Body of pancreas (tissue), 4 donors: ENCODE results near the gene ERCC2. TPM values are rescaled to one million over a fixed set of nuclear protein-coding genes. Genes with fewer than 3 reads are reported as not detected.

Source experiments
- ATAC-seq: fragments of 150-250 bp; one replicate; pipeline ENCODE4 v1.9.1; 2016
- DNase-seq, 4 donors: peaks; one replicate each; pipeline ENCODE4 v3.0.0-alpha.2; 2019
- H3K27ac ChIP-seq, 4 donors: fragments of 200-600 bp; sonication (generic); 1 replicate in 3 of 4; 2 replicates in 1 of 4; pipeline versions ENCODE4 v1.5.1 to v1.6.1; 2016 to 2019; ENCODE audit warnings: mild to moderate bottlenecking in 1 of 4, mixed read lengths in 1 of 4, moderate library complexity in 1 of 4
- H3K27me3 ChIP-seq, 2 donors: fragments of 200-600 bp; sonication (generic); one replicate each; pipeline ENCODE4 v1.6.0; 2016; ENCODE audit warnings: mild to moderate bottlenecking in 1 of 2
- H3K36me3 ChIP-seq, 2 donors: fragments of 200-600 bp; sonication (generic); replicated peaks in 1 of 2; 2 replicates each; pipeline ENCODE4 v1.5.1; 2016; ENCODE audit warnings: low read depth in 2 of 2; ENCODE audit not compliant: insufficient read depth in 1 of 2
- H3K4me1 ChIP-seq: fragments of 200-600 bp; sonication (generic); one replicate; pipeline ENCODE4 v1.6.0; 2016
- H3K4me3 ChIP-seq, 2 donors: fragments of 200-600 bp; sonication (generic); 1 replicate in 1 of 2; 2 replicates in 1 of 2; pipeline ENCODE4 v1.5.1; 2016 to 2019
- H3K9me3 ChIP-seq, 3 donors: fragments of 200-600 bp; sonication (generic); 1 replicate in 2 of 3; 2 replicates in 1 of 3; pipeline ENCODE4 v1.5.1; 2016
- POLR2A ChIP-seq, 3 donors: fragments of 450-650 bp; IDR thresholded peaks; one replicate each; pipeline ENCODE4 v1.6.1; 2016; ENCODE audit warnings: antibody characterized with exemption in 3 of 3, mild to moderate bottlenecking in 2 of 3
- WGBS, 2 donors: methylation state at CpG; one replicate each; pipeline ENCODE4 v1.1.5; 2017; 5-methylcytosine and 5-hydroxymethylcytosine counted together
- intact Hi-C: fragments of 100-400 bp; cut with DNase I; formaldehyde crosslinking; loops from one replicate; pipeline ENCODE4 v1.15.1; 2023
- total RNA-seq, 2 donors: library from RNA; depleted of rRNA; stranded (reverse); fragments of >200 nt; gene quantifications; one replicate each; pipeline ENCODE4 v1.1.0, GENCODE V29; 2016
- TF ChIP-seq, protein P1 (sequence below), 7 experiments: fragments of 450-650 bp in 4 of 7; fragments of 200-600 bp in 3 of 7; sonication (generic) in 3 of 7; IDR thresholded peaks; one replicate each; pipeline ENCODE4 v1.5.1; 2016 to 2019; ENCODE audit warnings: antibody characterized with exemption in 7 of 7

The ERCC2 gene
- total RNA-seq, 2 donors from 2014 or later, result 7.8 to 29.3 TPM

DNA sequence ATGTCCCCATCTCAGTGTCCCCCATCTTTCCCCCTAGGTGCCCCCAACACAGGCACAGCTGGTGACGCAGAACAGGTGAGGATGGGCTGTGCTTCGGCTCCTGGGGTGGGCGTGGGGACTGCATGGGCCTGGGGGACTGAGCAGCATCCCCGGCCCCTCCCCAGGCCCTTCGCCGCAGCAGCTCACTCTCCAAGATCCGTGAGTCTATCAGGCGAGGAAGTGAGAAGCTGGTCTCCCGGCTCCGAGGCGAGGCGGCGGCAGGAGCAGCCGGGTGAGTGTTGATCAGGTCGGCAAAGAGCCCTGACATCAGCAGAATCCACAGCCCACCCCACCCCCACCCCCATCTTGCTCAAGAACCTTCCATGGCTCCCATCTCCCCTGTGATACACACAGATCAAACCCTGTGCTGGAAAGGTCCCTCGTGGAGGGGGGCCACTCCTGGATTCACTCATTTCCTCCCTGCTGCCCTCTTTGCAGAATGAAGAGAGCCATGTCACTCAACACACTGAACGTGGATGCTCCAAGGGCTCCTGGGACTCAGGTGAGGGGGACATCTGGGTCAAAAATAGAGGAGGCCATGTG, 19.8 kb downstream of the ERCC2 start:
- H3K27ac ChIP-seq, result no peak overlapping the region
- no peak overlapping the region for H3K4me3 ChIP-seq
- intact Hi-C loops, result no loop called here
- H3K4me1 ChIP-seq, result no peaks in the 10 kb centered on the region
- TF ChIP-seq, protein P1, sequence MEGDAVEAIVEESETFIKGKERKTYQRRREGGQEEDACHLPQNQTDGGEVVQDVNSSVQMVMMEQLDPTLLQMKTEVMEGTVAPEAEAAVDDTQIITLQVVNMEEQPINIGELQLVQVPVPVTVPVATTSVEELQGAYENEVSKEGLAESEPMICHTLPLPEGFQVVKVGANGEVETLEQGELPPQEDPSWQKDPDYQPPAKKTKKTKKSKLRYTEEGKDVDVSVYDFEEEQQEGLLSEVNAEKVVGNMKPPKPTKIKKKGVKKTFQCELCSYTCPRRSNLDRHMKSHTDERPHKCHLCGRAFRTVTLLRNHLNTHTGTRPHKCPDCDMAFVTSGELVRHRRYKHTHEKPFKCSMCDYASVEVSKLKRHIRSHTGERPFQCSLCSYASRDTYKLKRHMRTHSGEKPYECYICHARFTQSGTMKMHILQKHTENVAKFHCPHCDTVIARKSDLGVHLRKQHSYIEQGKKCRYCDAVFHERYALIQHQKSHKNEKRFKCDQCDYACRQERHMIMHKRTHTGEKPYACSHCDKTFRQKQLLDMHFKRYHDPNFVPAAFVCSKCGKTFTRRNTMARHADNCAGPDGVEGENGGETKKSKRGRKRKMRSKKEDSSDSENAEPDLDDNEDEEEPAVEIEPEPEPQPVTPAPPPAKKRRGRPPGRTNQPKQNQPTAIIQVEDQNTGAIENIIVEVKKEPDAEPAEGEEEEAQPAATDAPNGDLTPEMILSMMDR (IDR thresholded peaks at IDR 0.05), result no peak
- no peak for TF ChIP-seq POLR2A (IDR thresholded peaks at IDR 0.05)
- DNase-seq, result no peak
- no peak for ATAC-seq
- WGBS, 2 donors, result 77 to 94% methylated on average over 2 to 17 of the region's 17 CpGs
- H3K9me3 ChIP-seq, result no peaks in the 10 kb centered on the region
- no peaks in the 10 kb centered on the region for H3K27me3 ChIP-seq
- H3K36me3 ChIP-seq, result peaks cover 0 to 2% of the 10 kb centered on the region in 2 donors

DNA sequence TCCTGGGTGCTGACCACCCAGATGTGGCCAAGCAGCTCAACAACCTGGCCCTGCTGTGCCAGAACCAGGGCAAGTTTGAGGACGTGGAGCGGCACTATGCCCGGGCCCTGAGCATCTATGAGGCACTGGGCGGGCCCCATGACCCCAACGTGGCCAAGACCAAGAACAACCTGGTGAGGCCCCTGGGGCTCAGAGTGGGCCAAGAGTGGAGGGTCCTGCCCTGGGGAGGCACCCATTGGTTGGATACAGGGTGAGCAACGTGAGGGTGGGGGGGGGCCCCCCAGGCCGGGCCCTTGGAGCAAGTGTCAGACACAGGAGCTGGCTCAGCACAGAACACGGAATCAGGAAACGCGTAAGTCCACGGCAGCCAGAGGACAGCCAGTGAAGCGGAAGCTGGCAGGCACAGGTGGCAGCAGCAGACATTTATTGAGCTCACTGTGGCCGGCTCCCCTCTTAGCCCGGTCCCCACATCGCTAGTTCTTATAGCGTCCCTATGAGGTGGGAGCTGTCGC, 20.9 kb downstream of the ERCC2 start:
- no peaks in the 10 kb centered on the region for H3K36me3 ChIP-seq
- H3K4me1 ChIP-seq, result no peaks in the 10 kb centered on the region
- DNase-seq (no peak), ATAC-seq (no peak)
- no peaks in the 10 kb centered on the region for H3K27me3 ChIP-seq
- intact Hi-C loops, result no loop called here
- no peak overlapping the region for H3K4me3 ChIP-seq
- TF ChIP-seq, protein P1 (IDR thresholded peaks at IDR 0.05), result no peak
- no peak for TF ChIP-seq POLR2A (IDR thresholded peaks at IDR 0.05)
- no peaks in the 10 kb centered on the region for H3K9me3 ChIP-seq
- no peak overlapping the region for H3K27ac ChIP-seq
- 87 to 95% methylated on average over 10 to 17 of the region's 17 CpGs for WGBS, 2 donors

DNA sequence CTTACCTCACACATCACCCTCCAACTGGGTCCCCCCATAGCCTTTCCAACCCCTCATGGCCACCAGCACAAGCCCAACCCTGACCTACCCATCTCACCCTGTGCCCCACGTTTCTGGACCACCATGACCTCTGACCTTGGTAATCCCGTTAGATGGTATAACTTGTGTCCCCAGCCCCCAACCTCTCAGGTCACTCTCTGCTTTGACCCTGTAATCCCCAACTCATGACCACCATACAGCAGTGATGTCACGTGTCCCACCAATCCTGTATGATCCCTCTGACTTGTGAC, 21.3 kb downstream of the ERCC2 start:
- intact Hi-C loops, result no loop called here
- DNase-seq, result no peak

DNA sequence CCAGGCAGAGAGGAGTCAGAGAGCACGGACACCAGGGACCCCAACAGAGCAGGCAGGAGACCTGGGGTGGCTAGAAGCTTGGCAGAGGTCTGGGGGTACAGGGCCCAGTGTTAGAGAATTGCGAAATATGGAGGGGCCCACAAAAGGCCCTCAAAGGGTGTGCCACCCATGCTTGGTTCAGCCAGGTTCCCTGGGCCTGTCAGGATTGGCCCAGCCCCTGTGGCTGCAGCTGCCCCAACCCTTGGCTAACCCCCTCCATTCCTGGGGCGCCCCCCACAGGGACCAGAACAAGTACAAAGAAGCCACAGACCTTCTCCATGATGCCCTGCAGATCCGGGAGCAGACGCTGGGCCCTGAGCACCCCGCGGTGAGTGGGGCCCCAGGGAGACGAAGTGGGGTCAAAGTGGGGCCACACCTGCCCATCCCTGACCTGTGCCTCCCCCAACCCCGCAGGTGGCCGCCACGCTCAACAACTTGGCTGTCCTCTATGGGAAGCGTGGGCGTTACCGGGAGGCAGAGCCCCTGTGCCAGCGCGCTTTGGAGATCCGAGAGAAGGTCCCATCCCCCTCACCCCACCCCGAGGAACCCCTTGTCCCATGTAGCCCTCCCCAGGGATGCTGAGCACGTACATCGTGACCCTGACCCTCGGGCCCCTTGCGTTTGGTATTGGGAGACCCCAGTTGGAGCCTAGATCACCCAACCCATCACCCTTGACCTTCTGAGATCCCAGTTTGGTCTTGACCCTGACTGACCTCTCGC, 21.8 kb downstream of the ERCC2 start:
- DNase-seq (no peak), ATAC-seq (no peak)
- H3K36me3 ChIP-seq, result no peaks in the 10 kb centered on the region
- no peaks in the 10 kb centered on the region for H3K27me3 ChIP-seq
- H3K9me3 ChIP-seq, result no peaks in the 10 kb centered on the region
- H3K4me3 ChIP-seq, result no peak overlapping the region
- intact Hi-C loops, result no loop called here
- H3K4me1 ChIP-seq, result no peaks in the 10 kb centered on the region
- WGBS, 2 donors, result 69 to 77% methylated on average over 2 to 17 of the region's 23 CpGs
- TF ChIP-seq, protein P1 (IDR thresholded peaks at IDR 0.05), result no peak
- TF ChIP-seq POLR2A (IDR thresholded peaks at IDR 0.05), result no peak
- no peak overlapping the region for H3K27ac ChIP-seq

More for the DNA sequence above, 21.3 kb downstream of the ERCC2 start:
- no peaks in the 10 kb centered on the region for H3K4me1 ChIP-seq
- H3K4me3 ChIP-seq, result no peak overlapping the region
- ATAC-seq, result no peak
- no peak for TF ChIP-seq POLR2A (IDR thresholded peaks at IDR 0.05)
- TF ChIP-seq, protein P1 (IDR thresholded peaks at IDR 0.05), result no peak
- no peaks in the 10 kb centered on the region for H3K27me3 ChIP-seq
- H3K9me3 ChIP-seq, result no peaks in the 10 kb centered on the region
- no peak overlapping the region for H3K27ac ChIP-seq
- WGBS, 2 donors, result 53 to 57% methylated on average over 3 of the region's 3 CpGs
- H3K36me3 ChIP-seq, result no peaks in the 10 kb centered on the region
